Measurements from ENCODE around the gene PLPP4.

PLPP4 gene

DNA sequence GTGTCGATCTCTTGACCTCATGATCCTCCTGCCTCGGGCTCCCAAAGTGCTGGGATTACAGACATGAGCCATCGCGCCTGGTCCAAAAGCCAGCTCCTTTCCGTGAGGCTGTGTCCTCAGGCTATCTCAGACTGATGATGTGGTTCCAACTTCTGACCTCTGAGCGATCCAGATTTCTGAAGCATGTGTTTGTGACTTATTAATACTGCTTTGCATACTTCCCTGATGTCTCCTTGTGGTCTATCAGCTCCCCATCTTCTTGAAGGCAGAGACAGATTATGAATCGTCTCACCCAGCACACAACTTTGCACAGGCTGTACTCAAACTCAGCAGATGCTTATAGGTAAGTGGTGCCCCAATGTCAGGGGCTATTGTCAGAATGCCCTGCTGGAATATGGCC, 2.0 kb upstream of the PLPP4 start:
- no peak overlapping the region for H3K4me3 ChIP-seq (replicated peaks; ENCODE audit: insufficient read depth, low read length)
- H3K27me3 ChIP-seq (ENCODE audit: insufficient read depth, poor library complexity, severe bottlenecking): peaks cover 27% of the 10 kb centered on the region

DNA sequence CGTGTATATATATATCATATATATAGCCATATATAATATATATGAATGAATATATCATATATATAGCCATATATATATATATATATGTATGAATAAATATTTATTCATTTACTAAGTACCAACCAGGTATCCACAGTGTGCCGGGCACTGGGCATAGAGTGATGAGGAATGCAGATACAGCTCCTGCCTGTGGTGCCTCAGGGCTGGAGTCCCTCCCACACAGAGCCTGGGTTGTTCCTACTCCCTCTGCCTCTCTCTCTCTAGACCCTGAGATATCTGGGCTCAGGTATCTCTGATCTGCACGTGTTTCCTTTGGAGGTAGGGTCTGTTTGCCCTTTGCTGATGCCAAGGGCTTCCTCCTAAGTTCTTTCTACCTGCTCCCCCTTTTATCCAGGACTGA, 1.4 kb upstream of the PLPP4 start:
- H3K27me3 ChIP-seq (ENCODE audit: insufficient read depth, poor library complexity, severe bottlenecking): peaks cover 27% of the 10 kb centered on the region
- no peak for TF ChIP-seq GABPA (IDR thresholded peaks at IDR 0.05; ENCODE audit: low read depth)
- TF ChIP-seq, protein P1, sequence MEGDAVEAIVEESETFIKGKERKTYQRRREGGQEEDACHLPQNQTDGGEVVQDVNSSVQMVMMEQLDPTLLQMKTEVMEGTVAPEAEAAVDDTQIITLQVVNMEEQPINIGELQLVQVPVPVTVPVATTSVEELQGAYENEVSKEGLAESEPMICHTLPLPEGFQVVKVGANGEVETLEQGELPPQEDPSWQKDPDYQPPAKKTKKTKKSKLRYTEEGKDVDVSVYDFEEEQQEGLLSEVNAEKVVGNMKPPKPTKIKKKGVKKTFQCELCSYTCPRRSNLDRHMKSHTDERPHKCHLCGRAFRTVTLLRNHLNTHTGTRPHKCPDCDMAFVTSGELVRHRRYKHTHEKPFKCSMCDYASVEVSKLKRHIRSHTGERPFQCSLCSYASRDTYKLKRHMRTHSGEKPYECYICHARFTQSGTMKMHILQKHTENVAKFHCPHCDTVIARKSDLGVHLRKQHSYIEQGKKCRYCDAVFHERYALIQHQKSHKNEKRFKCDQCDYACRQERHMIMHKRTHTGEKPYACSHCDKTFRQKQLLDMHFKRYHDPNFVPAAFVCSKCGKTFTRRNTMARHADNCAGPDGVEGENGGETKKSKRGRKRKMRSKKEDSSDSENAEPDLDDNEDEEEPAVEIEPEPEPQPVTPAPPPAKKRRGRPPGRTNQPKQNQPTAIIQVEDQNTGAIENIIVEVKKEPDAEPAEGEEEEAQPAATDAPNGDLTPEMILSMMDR (IDR thresholded peaks at IDR 0.05; ENCODE audit: insufficient read depth, low read length): no peak
- no peak for TF ChIP-seq REST (IDR thresholded peaks at IDR 0.05; ENCODE audit: insufficient replicate concordance, low read depth)
- TF ChIP-seq SPI1 (IDR thresholded peaks at IDR 0.05; ENCODE audit: borderline replicate concordance, low read depth): no peak
- no peak for TF ChIP-seq POLR2AphosphoS5 (IDR thresholded peaks at IDR 0.05; ENCODE audit: low read depth)
- H3K4me3 ChIP-seq (replicated peaks; ENCODE audit: insufficient read depth, low read length): no peak overlapping the region
- no peak for DNase-seq (ENCODE audit: low read depth in 1 of 2, low spot score in 1 of 2)
- no peak overlapping the region for H3K27ac ChIP-seq (replicated peaks)

More for the DNA sequence above, 2.0 kb upstream of the PLPP4 start:
- no peak for DNase-seq (ENCODE audit: low read depth in 1 of 2, low spot score in 1 of 2)
- TF ChIP-seq GABPA (IDR thresholded peaks at IDR 0.05; ENCODE audit: low read depth) (no peak), POLR2AphosphoS5 (IDR thresholded peaks at IDR 0.05; ENCODE audit: low read depth) (no peak), REST (IDR thresholded peaks at IDR 0.05; ENCODE audit: insufficient replicate concordance, low read depth) (no peak), SPI1 (IDR thresholded peaks at IDR 0.05; ENCODE audit: borderline replicate concordance, low read depth) (no peak)
- TF ChIP-seq, protein P1 (IDR thresholded peaks at IDR 0.05; ENCODE audit: insufficient read depth, low read length): no peak
- no peak overlapping the region for H3K27ac ChIP-seq (replicated peaks)

DNA sequence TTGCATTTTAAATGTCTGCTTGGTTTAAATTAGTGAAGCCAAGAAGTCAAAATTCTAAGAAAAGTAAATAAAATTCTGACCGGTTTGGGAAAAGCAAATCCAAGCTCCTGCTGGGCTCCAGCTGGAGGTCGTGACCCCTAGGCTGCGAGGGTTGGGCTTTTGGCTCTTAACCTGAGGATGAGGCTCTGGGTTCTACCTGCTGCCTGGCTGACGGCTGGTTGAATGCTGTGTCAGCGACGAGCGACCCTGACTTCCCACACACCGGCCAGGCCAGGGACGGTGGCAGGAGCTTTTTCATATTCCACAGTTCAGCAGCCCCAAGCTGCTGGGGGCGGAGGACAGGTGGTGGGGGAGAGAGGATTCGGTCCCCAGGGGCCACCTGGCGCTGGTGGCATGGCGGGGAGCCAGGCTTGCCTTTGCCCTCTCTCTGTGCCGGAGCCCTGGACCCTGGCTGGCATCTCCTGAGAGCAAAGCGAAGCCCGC, 843 bp upstream of the PLPP4 start:
- DNase-seq (ENCODE audit: low read depth in 1 of 2, low spot score in 1 of 2): no peak
- TF ChIP-seq POLR2AphosphoS5 (IDR thresholded peaks at IDR 0.05; ENCODE audit: low read depth) (no peak), SPI1 (IDR thresholded peaks at IDR 0.05; ENCODE audit: borderline replicate concordance, low read depth) (no peak), GABPA (IDR thresholded peaks at IDR 0.05; ENCODE audit: low read depth) (no peak), REST (IDR thresholded peaks at IDR 0.05; ENCODE audit: insufficient replicate concordance, low read depth) (no peak)
- TF ChIP-seq, protein P1 (IDR thresholded peaks at IDR 0.05; ENCODE audit: insufficient read depth, low read length): no peak
- Histone ChIP-seq H3K27me3 (ENCODE audit: insufficient read depth, poor library complexity, severe bottlenecking) (peaks cover 27% of the 10 kb centered on the region), H3K27ac (replicated peaks) (no peak overlapping the region), H3K4me3 (replicated peaks; ENCODE audit: insufficient read depth, low read length) (no peak overlapping the region)

Measured in HL-60 (cell line).